Natural killer cell (primary cell): ENCODE results near the gene ATP9A. TPM values are rescaled to one million over a fixed set of nuclear protein-coding genes. Genes with fewer than 3 reads are reported as not detected.
A peak's percentile ranks its signal among the peaks of the same experiment; 100 is the strongest.

Source experiments
- ATAC-seq, 3 donors: fragments of 150-1000 bp in 2 of 3; fragments of 200-7000 bp in 1 of 3; cut with Tn5 transposase; 1 replicate in 1 of 3; 2 replicates in 2 of 3; pipeline ENCODE4 v1.10.0; 2021; ENCODE audit warnings: mild to moderate bottlenecking in 2 of 3, moderate library complexity in 2 of 3
- DNase-seq, 2 donors: peaks; one replicate each; pipeline versions ENCODE4 v3.0.0 to v3.0.0-alpha.2; 2013 to 2021; ENCODE audit warnings: mixed read lengths in 1 of 2
- H3K27ac ChIP-seq: one replicate; pipeline ENCODE4 v1.5.1; 2013; ENCODE audit warnings: mild to moderate bottlenecking, low read length
- H3K27me3 ChIP-seq: one replicate; pipeline ENCODE4 v1.6.1; 2013; ENCODE audit warnings: low read length; ENCODE audit not compliant: control insufficient read depth, insufficient read depth
- H3K36me3 ChIP-seq: one replicate; pipeline ENCODE4 v1.6.1; 2013; ENCODE audit warnings: low read length; ENCODE audit not compliant: control insufficient read depth, insufficient read depth
- H3K4me1 ChIP-seq: one replicate; pipeline ENCODE4 v1.6.1; 2013; ENCODE audit warnings: low read length; ENCODE audit not compliant: control insufficient read depth, insufficient read depth
- H3K4me3 ChIP-seq: one replicate; pipeline ENCODE4 v1.5.1; 2013; ENCODE audit warnings: low read length
- H3K9me3 ChIP-seq: one replicate; pipeline ENCODE4 v1.6.1; 2013; ENCODE audit warnings: low read length; ENCODE audit not compliant: control insufficient read depth, insufficient read depth
- H3K27ac Mint-ChIP-seq, 2 donors: one replicate each; pipeline ENCODE4 v1.8.0; 2022; ENCODE audit warnings: mild to moderate bottlenecking in 2 of 2, mixed read lengths in 2 of 2, moderate library complexity in 1 of 2
- H3K27me3 Mint-ChIP-seq, 2 donors: one replicate each; pipeline ENCODE4 v1.8.0; 2022; ENCODE audit warnings: low read depth in 2 of 2, mixed read lengths in 2 of 2
- H3K36me3 Mint-ChIP-seq: one replicate; pipeline ENCODE4 v1.8.0; 2022; ENCODE audit warnings: mixed read lengths
- H3K4me1 Mint-ChIP-seq, 2 donors: one replicate each; pipeline ENCODE4 v1.8.0; 2022; ENCODE audit warnings: mixed read lengths in 2 of 2
- H3K4me3 Mint-ChIP-seq: one replicate; pipeline ENCODE4 v1.8.0; 2022; ENCODE audit warnings: mild to moderate bottlenecking, moderate library complexity, mixed read lengths
- H3K9me3 Mint-ChIP-seq, 2 donors: one replicate each; pipeline ENCODE4 v1.8.0; 2022; ENCODE audit warnings: mixed read lengths in 2 of 2
- CTCF ChIP-seq: fragments of 200-600 bp; IDR thresholded peaks from one replicate; pipeline ENCODE4 v1.8.0; 2022; ENCODE audit warnings: antibody characterized with exemption
- WGBS: methylation state at CpG from one replicate; pipeline ENCODE4 v1.1.7; 2013; ENCODE audit warnings: missing lambda C conversion rate; ENCODE audit not compliant: insufficient coverage; 5-methylcytosine and 5-hydroxymethylcytosine counted together
- intact Hi-C: fragments of 100-400 bp; cut with micrococcal nuclease; formaldehyde crosslinking; loops from one replicate; pipeline ENCODE4 v1.14.2; 2022
- total RNA-seq, 4 donors: library from RNA; stranded (reverse); fragments of 120-200 nt in 1 of 4; gene quantifications; one replicate each; pipeline versions ENCODE4 v1.2.3 to v1.2.4, GENCODE V29; 2013 to 2022

ATP9A gene
- total RNA-seq, 3 donors from 2014 or later (not counting 1 experiment from before 2014, with no cell fraction given) = 1.4 to 46.8 (median 1.9) TPM

- Histone ChIP-seq H3K4me3 (no peak overlapping the region), H3K27ac (no peak overlapping the region), H3K36me3 (no peaks in the 10 kb centered on the region), H3K9me3 (no peaks in the 10 kb centered on the region), H3K4me1 (peaks cover 16% of the 10 kb centered on the region), H3K27me3 (peaks cover 15% of the 10 kb centered on the region)
- ATAC-seq (no peak), DNase-seq (no peak)
- Mint-ChIP-seq H3K9me3 (no peaks in the 10 kb centered on the region), H3K4me3 (no peak overlapping the region), H3K36me3 (no peaks in the 10 kb centered on the region), H3K27ac (no peak overlapping the region), H3K4me1 (peaks cover 11 to 23% of the 10 kb centered on the region in 2 donors), H3K27me3 (peaks cover 11 to 25% of the 10 kb centered on the region in 2 donors)
- intact Hi-C loops = no loop called here
- 97% methylated on average over 2 of the region's 4 CpGs for WGBS
- TF ChIP-seq CTCF = no peak
Observed at GRCh38 chr20:51566594-51566993, 201.6 kb downstream of the ATP9A start.

GRCh38 chr20:51565298-51566144 is 202.7 kb downstream of the ATP9A start:
- H3K36me3 Mint-ChIP-seq = peaks cover 6% of the 10 kb centered on the region
- no peaks in the 10 kb centered on the region for H3K36me3 ChIP-seq
- H3K27me3 ChIP-seq = peaks cover 24% of the 10 kb centered on the region
- ATAC-seq = no peak
- no peak overlapping the region for H3K27ac Mint-ChIP-seq
- no peaks in the 10 kb centered on the region for H3K9me3 Mint-ChIP-seq
- no peak for TF ChIP-seq CTCF
- no peak overlapping the region for H3K27ac ChIP-seq
- H3K4me3 Mint-ChIP-seq = no peak overlapping the region
- H3K4me3 ChIP-seq = no peak overlapping the region
- WGBS = 65% methylated on average over 13 of the region's 14 CpGs
- no peak for DNase-seq
- H3K4me1 Mint-ChIP-seq = peaks cover 22 to 34% of the 10 kb centered on the region in 2 donors
- no peaks in the 10 kb centered on the region for H3K9me3 ChIP-seq
- intact Hi-C loops = no loop called here
- H3K27me3 Mint-ChIP-seq = peaks cover 22 to 32% of the 10 kb centered on the region in 2 donors
- H3K4me1 ChIP-seq = peaks cover 23% of the 10 kb centered on the region

DNA sequence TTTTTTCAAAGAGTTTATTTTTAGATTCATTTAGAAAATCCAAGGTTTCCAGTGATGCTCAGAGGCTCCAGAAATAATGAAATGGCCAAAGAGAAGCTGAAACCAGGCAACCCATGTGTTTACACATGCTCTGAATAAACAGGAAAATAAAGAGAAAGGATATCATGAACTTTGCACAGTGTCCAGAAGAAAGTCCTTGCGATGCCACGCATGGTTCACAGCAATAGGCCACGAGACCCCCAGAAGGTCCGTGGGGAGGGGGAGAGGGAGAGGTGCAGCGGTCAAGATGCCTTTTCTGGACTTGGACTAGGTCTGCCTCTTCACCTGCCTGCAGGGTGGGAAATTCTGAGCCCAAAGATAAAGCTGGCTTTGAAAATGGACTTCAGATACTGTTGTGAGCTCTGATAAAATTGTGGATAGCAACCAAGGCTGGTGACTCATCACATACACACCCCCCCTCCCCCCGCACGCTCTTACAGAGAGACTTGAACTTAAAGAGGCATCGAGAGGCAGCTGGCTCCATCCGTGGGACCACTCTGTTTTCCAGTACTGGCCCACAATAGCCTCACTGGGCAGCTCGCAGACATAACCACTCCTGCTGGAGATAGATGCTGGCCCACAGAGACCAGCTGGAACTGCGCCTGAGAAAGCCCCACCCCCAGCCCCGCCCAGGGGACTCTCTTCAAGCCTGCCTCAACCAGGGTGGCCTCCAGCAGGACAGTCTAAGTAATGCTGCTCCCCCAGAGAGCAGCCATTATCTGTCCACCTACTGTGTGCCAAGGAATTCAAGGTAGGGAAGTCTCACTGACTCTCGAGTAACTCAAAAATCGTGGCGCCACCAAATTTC is 204.5 kb downstream of the ATP9A start:
- TF ChIP-seq CTCF = no peak
- H3K9me3 ChIP-seq = no peaks in the 10 kb centered on the region
- H3K36me3 ChIP-seq = no peaks in the 10 kb centered on the region
- DNase-seq (peak in 1 of 2 donors; percentile 18), ATAC-seq (peak in 2 of 3 donors; percentile 54 to 76)
- intact Hi-C loops = no loop called here
- Mint-ChIP-seq H3K4me3 (peak overlapping the region; percentile 74), H3K27ac (peak overlapping the region in 1 of 2 donors; percentile 8), H3K4me1 (peaks cover 24 to 35% of the 10 kb centered on the region in 2 donors), H3K9me3 (no peaks in the 10 kb centered on the region), H3K27me3 (peaks cover 27 to 40% of the 10 kb centered on the region in 2 donors), H3K36me3 (peaks cover 6% of the 10 kb centered on the region)
- peaks cover 23% of the 10 kb centered on the region for H3K4me1 ChIP-seq
- no peak overlapping the region for H3K4me3 ChIP-seq
- peaks cover 42% of the 10 kb centered on the region for H3K27me3 ChIP-seq
- no peak overlapping the region for H3K27ac ChIP-seq
- 59% methylated on average over 15 of the region's 15 CpGs for WGBS
